GM12878 (cell line): Measurements from ENCODE around the gene RPS6KA3. TPM values are rescaled to one million over a fixed set of nuclear protein-coding genes. Genes with fewer than 3 reads are reported as not detected.

Experiments used
- ATAC-seq: fragments of 200-7000 bp; cut with Tn5 transposase; 3 replicates; pipeline ENCODE4 v1.9.1; 2020; ENCODE audit warnings: mild to moderate bottlenecking, moderate library complexity
- BruUV-seq: library from RNA; stranded (reverse); fragments of 400-500 nt; replicated peaks from 2 replicates; lab custom pipeline; 2021; lab: Mats Ljungman, UMichigan
- CTCF ChIA-PET: fragments of 300-600 bp; sonication (Branson Sonifier 250); formaldehyde crosslinking; extraction: SDS; loops from one replicate; lab custom pipeline; 2021; ENCODE audit warnings: inconsistent platforms; lab: Yijun Ruan, JAX
- POLR2A ChIA-PET: fragments of 350-600 bp; formaldehyde crosslinking; extraction: SDS; loops from one replicate; lab custom pipeline; 2021; ENCODE audit warnings: inconsistent platforms; lab: Charles Lee
- RAD21 ChIA-PET: fragments of 300-600 bp; sonication (Branson Sonifier 250); formaldehyde crosslinking; loops from one replicate; lab custom pipeline; 2023; ENCODE audit warnings: antibody characterized with exemption; ENCODE audit not compliant: unreplicated experiment; lab: Charles Lee
- SMC1A ChIA-PET: fragments of 300-600 bp; sonication (Branson Sonifier 250); formaldehyde crosslinking; loops from one replicate; lab custom pipeline; 2023; ENCODE audit not compliant: unreplicated experiment, uncharacterized antibody; lab: Charles Lee
- DNase-seq: peaks from one replicate; pipeline ENCODE4 v3.0.0-alpha.2; 2011; ENCODE audit warnings: low read depth, low spot score
- FAIRE-seq: peaks from 3 replicates; lab custom pipeline; 2011; peaks lifted over from hg19 to GRCh38; lab: Jason Lieb, UNC
- H2AFZ ChIP-seq: 2 replicates; pipeline ENCODE4 v1.6.0; 2011; ENCODE audit warnings: low read depth, low read length, control low read depth; ENCODE audit not compliant: control insufficient read depth
- H3K27ac ChIP-seq: 2 replicates; pipeline ENCODE4 v1.5.1; 2011; ENCODE audit warnings: control low read depth; ENCODE audit not compliant: control insufficient read depth, insufficient read depth
- H3K27me3 ChIP-seq, 2 experiments: replicated peaks in 1 of 2; 2 replicates each; pipeline versions ENCODE4 v1.6.0 to v1.6.1; 2011; ENCODE audit warnings: low read length in 1 of 2; ENCODE audit not compliant: control insufficient read depth in 2 of 2, insufficient read depth in 2 of 2
- H3K36me3 ChIP-seq, 2 experiments: 2 replicates each; pipeline ENCODE4 v1.5.1; 2011; ENCODE audit warnings: low read length in 1 of 2; ENCODE audit not compliant: control insufficient read depth in 2 of 2, insufficient read depth in 2 of 2
- H3K4me1 ChIP-seq: 2 replicates; pipeline ENCODE4 v1.6.1; 2011; ENCODE audit warnings: mild to moderate bottlenecking, low read length, moderate library complexity, mixed read lengths; ENCODE audit not compliant: control insufficient read depth, insufficient read depth
- H3K4me2 ChIP-seq: 2 replicates; pipeline ENCODE4 v1.6.0; 2011; ENCODE audit warnings: control low read depth; ENCODE audit not compliant: control insufficient read depth, insufficient read depth
- H3K4me3 ChIP-seq: fragments of 200-600 bp; sonication (generic); 2 replicates; pipeline ENCODE4 v1.5.1; 2016
- H3K79me2 ChIP-seq: 2 replicates; pipeline ENCODE4 v1.6.0; 2011; ENCODE audit warnings: low read length; ENCODE audit not compliant: control insufficient read depth, insufficient read depth
- H3K9ac ChIP-seq: 2 replicates; pipeline ENCODE4 v1.8.0; 2011; ENCODE audit warnings: low read length, control low read depth, mixed read lengths; ENCODE audit not compliant: control insufficient read depth, insufficient read depth
- H3K9me3 ChIP-seq: replicated peaks from 3 replicates; pipeline ENCODE4 v1.5.1; 2011; ENCODE audit warnings: mild to moderate bottlenecking, low read length; ENCODE audit not compliant: control insufficient read depth, insufficient read depth
- H4K20me1 ChIP-seq: 2 replicates; pipeline ENCODE4 v1.6.0; 2011; ENCODE audit not compliant: control insufficient read depth, insufficient read depth
- STAT3 ChIP-seq: IDR thresholded peaks from 2 replicates; pipeline ENCODE4 v1.6.1; 2011; ENCODE audit warnings: low read depth, low read length, improper control_type of control experiment
- in situ Hi-C: fragments of 300-500 bp; cut with MboI; formaldehyde crosslinking; loops from 9 replicates; pipeline ENCODE4 v1.14.3; 2018; ENCODE audit warnings: mixed read lengths
- intact Hi-C: fragments of 100-400 bp; cut with micrococcal nuclease; formaldehyde crosslinking; loops from one replicate; pipeline ENCODE4 v1.14.2; 2022; ENCODE audit not compliant: unreplicated experiment
- polyA plus RNA-seq, 11 experiments: library from polyadenylated mRNA; depleted of rRNA in 4 of 11; unstranded in 6 of 11; stranded (reverse) in 5 of 11; fragments of >200 nt; fragmentation: Nextera tagmentation in 4 of 11; fragmentation: Illumina TruSeq in 1 of 11; extraction: Ambion mirVana in 4 of 11; extraction: Trizol in 1 of 11; gene quantifications; 1 replicate in 1 of 11; 2 replicates in 10 of 11; pipeline versions ENCODE4 v1.2.1 to v1.2.3, GENCODE V29; 2011 to 2016; ENCODE audit warnings: inconsistent platforms in 2 of 11, missing spikeins in 2 of 11, low read depth in 1 of 11
- total RNA-seq, 4 experiments: library from RNA; depleted of rRNA in 3 of 4; stranded (reverse); fragments of >200 nt in 3 of 4; fragmentation: Illumina TruSeq in 1 of 4; extraction: Trizol in 1 of 4; gene quantifications; 2 replicates each; pipeline versions ENCODE4 v1.2.1 to v1.2.3, GENCODE V29; 2013 to 2021
- TF ChIP-seq, protein P1 (sequence below): IDR thresholded peaks from 2 replicates; pipeline ENCODE4 v1.6.1; 2011; ENCODE audit warnings: mild to moderate bottlenecking, low read depth, low read length, moderate library complexity; ENCODE audit not compliant: insufficient replicate concordance
- TF ChIP-seq, protein P2 (sequence below): IDR thresholded peaks from 2 replicates; pipeline ENCODE4 v1.6.1; 2012; ENCODE audit warnings: mild to moderate bottlenecking, low read depth, low read length

The RPS6KA3 gene
- total and polyA plus RNA-seq, 10 of the 15 experiments (the other 5 are each of a cell fraction or from before 2014, with no cell fraction given) = 2.8 to 35.6 (median 15.8) TPM

DNA sequence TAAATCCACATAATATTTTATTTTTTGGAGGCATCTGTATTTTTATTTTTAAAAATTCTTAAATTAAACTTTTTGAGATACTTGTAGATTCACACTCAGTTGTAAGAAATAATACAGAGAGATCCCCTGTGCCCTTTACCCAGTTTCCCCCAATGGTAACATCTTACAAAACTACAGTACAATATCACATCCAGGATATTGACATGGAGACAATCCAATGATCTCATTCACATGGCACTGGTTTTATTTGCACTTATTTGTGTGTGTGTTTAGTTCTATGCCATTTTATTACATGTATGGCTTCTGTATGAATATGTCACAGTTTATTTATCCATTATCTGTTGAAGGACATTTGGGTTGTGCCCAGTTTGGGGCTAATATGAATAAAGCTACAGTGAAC is 89.6 kb downstream of the RPS6KA3 start:
- in situ Hi-C loops (no loop called here), intact Hi-C loops (no loop called here)
- SMC1A ChIA-PET = interaction anchor here (0.5 kb wide), 1 partner anchor 37 kb away, joined by 3 read pairs; no protein-coding TSS in a partner anchor
- ATAC-seq = no peak
- no peak overlapping the region for H3K4me3 ChIP-seq
- no TSS peak for BruUV-seq
- no peak overlapping the region for H3K9ac ChIP-seq
- POLR2A ChIA-PET = interaction anchor here (0.6 kb wide), 1 partner anchor 13 kb away, joined by 4 read pairs; no protein-coding TSS in a partner anchor
- H3K27me3 ChIP-seq = no peaks in the 10 kb centered on the region
- H4K20me1 ChIP-seq = no peaks in the 10 kb centered on the region
- no peaks in the 10 kb centered on the region for H3K79me2 ChIP-seq
- no peak for DNase-seq
- TF ChIP-seq STAT3 = no peak
- TF ChIP-seq, protein P1, sequence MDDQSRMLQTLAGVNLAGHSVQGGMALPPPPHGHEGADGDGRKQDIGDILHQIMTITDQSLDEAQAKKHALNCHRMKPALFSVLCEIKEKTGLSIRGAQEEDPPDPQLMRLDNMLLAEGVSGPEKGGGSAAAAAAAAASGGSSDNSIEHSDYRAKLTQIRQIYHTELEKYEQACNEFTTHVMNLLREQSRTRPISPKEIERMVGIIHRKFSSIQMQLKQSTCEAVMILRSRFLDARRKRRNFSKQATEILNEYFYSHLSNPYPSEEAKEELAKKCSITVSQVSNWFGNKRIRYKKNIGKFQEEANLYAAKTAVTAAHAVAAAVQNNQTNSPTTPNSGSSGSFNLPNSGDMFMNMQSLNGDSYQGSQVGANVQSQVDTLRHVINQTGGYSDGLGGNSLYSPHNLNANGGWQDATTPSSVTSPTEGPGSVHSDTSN = no peak
- TF ChIP-seq, protein P2, sequence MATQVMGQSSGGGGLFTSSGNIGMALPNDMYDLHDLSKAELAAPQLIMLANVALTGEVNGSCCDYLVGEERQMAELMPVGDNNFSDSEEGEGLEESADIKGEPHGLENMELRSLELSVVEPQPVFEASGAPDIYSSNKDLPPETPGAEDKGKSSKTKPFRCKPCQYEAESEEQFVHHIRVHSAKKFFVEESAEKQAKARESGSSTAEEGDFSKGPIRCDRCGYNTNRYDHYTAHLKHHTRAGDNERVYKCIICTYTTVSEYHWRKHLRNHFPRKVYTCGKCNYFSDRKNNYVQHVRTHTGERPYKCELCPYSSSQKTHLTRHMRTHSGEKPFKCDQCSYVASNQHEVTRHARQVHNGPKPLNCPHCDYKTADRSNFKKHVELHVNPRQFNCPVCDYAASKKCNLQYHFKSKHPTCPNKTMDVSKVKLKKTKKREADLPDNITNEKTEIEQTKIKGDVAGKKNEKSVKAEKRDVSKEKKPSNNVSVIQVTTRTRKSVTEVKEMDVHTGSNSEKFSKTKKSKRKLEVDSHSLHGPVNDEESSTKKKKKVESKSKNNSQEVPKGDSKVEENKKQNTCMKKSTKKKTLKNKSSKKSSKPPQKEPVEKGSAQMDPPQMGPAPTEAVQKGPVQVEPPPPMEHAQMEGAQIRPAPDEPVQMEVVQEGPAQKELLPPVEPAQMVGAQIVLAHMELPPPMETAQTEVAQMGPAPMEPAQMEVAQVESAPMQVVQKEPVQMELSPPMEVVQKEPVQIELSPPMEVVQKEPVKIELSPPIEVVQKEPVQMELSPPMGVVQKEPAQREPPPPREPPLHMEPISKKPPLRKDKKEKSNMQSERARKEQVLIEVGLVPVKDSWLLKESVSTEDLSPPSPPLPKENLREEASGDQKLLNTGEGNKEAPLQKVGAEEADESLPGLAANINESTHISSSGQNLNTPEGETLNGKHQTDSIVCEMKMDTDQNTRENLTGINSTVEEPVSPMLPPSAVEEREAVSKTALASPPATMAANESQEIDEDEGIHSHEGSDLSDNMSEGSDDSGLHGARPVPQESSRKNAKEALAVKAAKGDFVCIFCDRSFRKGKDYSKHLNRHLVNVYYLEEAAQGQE = no peak
- no peak overlapping the region for H3K4me2 ChIP-seq
- H3K36me3 ChIP-seq = peaks cover 0 to 9% of the 10 kb centered on the region in 2 experiments; a peak in 3 of 4 replicates
- no peak overlapping the region for H2AFZ ChIP-seq
- no peak for FAIRE-seq
- no peaks in the 10 kb centered on the region for H3K4me1 ChIP-seq
- CTCF ChIA-PET = no interaction called here
- no peak overlapping the region for H3K27ac ChIP-seq
- RAD21 ChIA-PET = no interaction called here
- H3K9me3 ChIP-seq = no peaks in the 10 kb centered on the region
